Pancreas (tissue), 10 donors: ENCODE data around the gene CLCN1. TPM values are rescaled to one million over a fixed set of nuclear protein-coding genes. Genes with fewer than 3 reads are reported as not detected.

ENCODE experiments used
- ATAC-seq, 4 donors: fragments of 200-7000 bp; cut with Tn5 transposase; one replicate each; pipeline versions ENCODE4 v1.8.0 to v1.9.1; 2020; ENCODE audit warnings: mild to moderate bottlenecking in 4 of 4, moderate library complexity in 4 of 4
- DNase-seq, 6 donors: peaks; one replicate each; pipeline ENCODE4 v3.0.0-alpha.2; 2020
- FAIRE-seq: peaks from 2 replicates; lab custom pipeline; 2012; peaks lifted over from hg19 to GRCh38; lab: Jason Lieb, UNC
- H3K27ac ChIP-seq, 4 donors: fragments of 200-600 bp; sonication (generic); 1 replicate in 3 of 4; 2 replicates in 1 of 4; pipeline versions ENCODE4 v1.5.0 to v1.8.0; 2020
- H3K27me3 ChIP-seq, 4 donors: fragments of 200-600 bp; one replicate each; pipeline ENCODE4 v1.8.0; 2021
- H3K36me3 ChIP-seq, 3 donors: fragments of 200-600 bp; sonication (generic) in 1 of 3; one replicate each; pipeline versions ENCODE4 v1.5.0 to v1.8.0; 2020 to 2021
- H3K4me1 ChIP-seq, 3 donors: fragments of 200-600 bp; one replicate each; pipeline ENCODE4 v1.8.0; 2021
- H3K4me3 ChIP-seq, 4 donors: fragments of 200-600 bp; sonication (generic) in 2 of 4; one replicate each; pipeline versions ENCODE4 v1.5.0 to v1.8.0; 2020 to 2021
- H3K9me3 ChIP-seq, 4 donors: fragments of 200-600 bp; one replicate each; pipeline ENCODE4 v1.8.0; 2021
- whole genome bisulfite sequencing, 2 donors: extraction: QIAGEN DNeasy Blood & Tissue Kit; methylation state at CpG; one replicate each; pipeline ENCODE4 v1.1.7; 2013; 5-methylcytosine and 5-hydroxymethylcytosine counted together
- intact Hi-C, 3 donors: fragments of 100-400 bp; cut with DNase I; formaldehyde crosslinking; loops; one replicate each; pipeline versions ENCODE4 v1.11.1 to v1.14.2; 2022
- polyA plus RNA-seq, 2 donors: library from polyadenylated mRNA; stranded (reverse); fragments of 200-250 nt; gene quantifications; one replicate each; pipeline ENCODE4 v1.2.3, GENCODE V29; 2013
- total RNA-seq, 6 donors: library from RNA; stranded (reverse); fragmentation: NEBNext Ultra II Directional in 4 of 6; extraction: Animal tissue kit (Norgen Biotek cat#: 25700) in 4 of 6; gene quantifications; one replicate each; pipeline versions ENCODE4 v1.2.1 to v1.2.4, GENCODE V29; 2021 to 2023
- TF ChIP-seq, protein P1 (sequence below), 4 donors: fragments of 200-600 bp; sonication (generic) in 3 of 4; IDR thresholded peaks; one replicate each; pipeline versions ENCODE4 v1.5.0 to v1.8.0; 2021; ENCODE audit warnings: antibody characterized with exemption in 4 of 4
- donor health status: healthy with polysubstance abuse.
- donor health status: DM: no; HTN: no; CAD: no; lungs with moderate emphysema.
- donor health status: DM: no; HTN: no; CAD: no.
- donor health status: control.
- donor health status: control.
- donor health status: Bipolar disorder and iron deficiency.
- donor health status: DM: yes; HTN: yes; CAD: no.
- donor health status: DM: no; HTN: no; CAD: no.
- donor health status: DM: no; HTN: no; CAD: no.
- donor health status: DM: yes; HTN: yes; CAD: no.

Gene CLCN1
- total and polyA plus RNA-seq, 8 donors, result 0.05 to 0.06 TPM; not detected in 6

- 61 to 74% methylated on average over 16 to 21 of the region's 21 CpGs for WGBS, 2 donors
- no peak for FAIRE-seq
- ATAC-seq, result no peak
- TF ChIP-seq, protein P1, sequence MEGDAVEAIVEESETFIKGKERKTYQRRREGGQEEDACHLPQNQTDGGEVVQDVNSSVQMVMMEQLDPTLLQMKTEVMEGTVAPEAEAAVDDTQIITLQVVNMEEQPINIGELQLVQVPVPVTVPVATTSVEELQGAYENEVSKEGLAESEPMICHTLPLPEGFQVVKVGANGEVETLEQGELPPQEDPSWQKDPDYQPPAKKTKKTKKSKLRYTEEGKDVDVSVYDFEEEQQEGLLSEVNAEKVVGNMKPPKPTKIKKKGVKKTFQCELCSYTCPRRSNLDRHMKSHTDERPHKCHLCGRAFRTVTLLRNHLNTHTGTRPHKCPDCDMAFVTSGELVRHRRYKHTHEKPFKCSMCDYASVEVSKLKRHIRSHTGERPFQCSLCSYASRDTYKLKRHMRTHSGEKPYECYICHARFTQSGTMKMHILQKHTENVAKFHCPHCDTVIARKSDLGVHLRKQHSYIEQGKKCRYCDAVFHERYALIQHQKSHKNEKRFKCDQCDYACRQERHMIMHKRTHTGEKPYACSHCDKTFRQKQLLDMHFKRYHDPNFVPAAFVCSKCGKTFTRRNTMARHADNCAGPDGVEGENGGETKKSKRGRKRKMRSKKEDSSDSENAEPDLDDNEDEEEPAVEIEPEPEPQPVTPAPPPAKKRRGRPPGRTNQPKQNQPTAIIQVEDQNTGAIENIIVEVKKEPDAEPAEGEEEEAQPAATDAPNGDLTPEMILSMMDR (IDR thresholded peaks at IDR 0.05), result no peak
- DNase-seq, result peak in 1 of 6 donors; percentile 66
- H3K27me3 ChIP-seq, result no peaks in the 10 kb centered on the region
- intact Hi-C loops, result no loop called here
- peak overlapping the region; percentile 70 to 99 (median 84) for H3K4me3 ChIP-seq
- peaks cover 0 to 8% (median 0%) of the 10 kb centered on the region in 3 donors for H3K4me1 ChIP-seq
- peak overlapping the region; percentile 83 to 94 (median 92) for H3K27ac ChIP-seq
- H3K36me3 ChIP-seq, result no peaks in the 10 kb centered on the region
- H3K9me3 ChIP-seq, result no peaks in the 10 kb centered on the region
These were observed 66.3 kb downstream of the CLCN1 start for GRCh38 chr7:143382126-143382790.

GRCh38 chr7:143382791-143383641, 67.1 kb downstream of the CLCN1 start:
- peak overlapping the region in 2 of 4 donors; percentile 70 to 97 for H3K4me3 ChIP-seq
- H3K36me3 ChIP-seq, result no peaks in the 10 kb centered on the region
- TF ChIP-seq, protein P1 (IDR thresholded peaks at IDR 0.05), result no peak
- intact Hi-C loops, result no loop called here
- DNase-seq (peak in 3 of 6 donors; percentile 22 to 71 (median 46)), FAIRE-seq (no peak), ATAC-seq (no peak)
- 94 to 95% methylated on average over 15 of the region's 15 CpGs for WGBS, 2 donors
- H3K27ac ChIP-seq, result peak overlapping the region in 1 of 4 donors; percentile 94
- no peaks in the 10 kb centered on the region for H3K27me3 ChIP-seq
- no peaks in the 10 kb centered on the region for H3K9me3 ChIP-seq
- H3K4me1 ChIP-seq, result peaks cover 0 to 8% (median 0%) of the 10 kb centered on the region in 3 donors

GRCh38 chr7:143383642-143383957, 67.7 kb downstream of the CLCN1 start:
- H3K4me1 ChIP-seq, result peaks cover 0 to 8% (median 0%) of the 10 kb centered on the region in 3 donors
- FAIRE-seq (no peak), DNase-seq (peak in 1 of 6 donors; percentile 10), ATAC-seq (no peak)
- peak overlapping the region in 1 of 4 donors; percentile 97 for H3K4me3 ChIP-seq
- H3K9me3 ChIP-seq, result no peaks in the 10 kb centered on the region
- peaks cover 0 to 4% (median 0%) of the 10 kb centered on the region in 3 donors for H3K36me3 ChIP-seq
- no peak overlapping the region for H3K27ac ChIP-seq
- H3K27me3 ChIP-seq, result no peaks in the 10 kb centered on the region
- 71 to 75% methylated on average over 1 of the region's 1 CpG for WGBS, 2 donors
- TF ChIP-seq, protein P1 (IDR thresholded peaks at IDR 0.05), result no peak
- intact Hi-C loops, result no loop called here

GRCh38 chr7:143384148-143384547, 68.2 kb downstream of the CLCN1 start:
- FAIRE-seq (no peak), ATAC-seq (no peak), DNase-seq (peak in 1 of 6 donors; percentile 6)
- Histone ChIP-seq H3K4me3 (peak overlapping the region in 1 of 4 donors; percentile 97), H3K9me3 (no peaks in the 10 kb centered on the region), H3K4me1 (peaks cover 0 to 6% (median 0%) of the 10 kb centered on the region in 3 donors), H3K36me3 (peaks cover 0 to 9% (median 0%) of the 10 kb centered on the region in 3 donors), H3K27me3 (no peaks in the 10 kb centered on the region), H3K27ac (no peak overlapping the region)
- TF ChIP-seq, protein P1 (IDR thresholded peaks at IDR 0.05), result no peak
- WGBS, 2 donors, result 78 to 85% methylated on average over 5 of the region's 5 CpGs
- intact Hi-C loops, result no loop called here
